ENCODE results near the gene DTL. TPM values are rescaled to one million over a fixed set of nuclear protein-coding genes. Genes with fewer than 3 reads are reported as not detected.

DTL gene
- 6.6 TPM for total RNA-seq

GRCh38 chr1:212035123-212035834 lies at the start of gene DTL, which contains the start of gene INTS7:
TSS of gene DTL (plus strand) at chr1:212035748. CDS start at chr1:212035891, 143 bp downstream.
TSS of gene INTS7 (minus strand) at chr1:212035557. CDS start at chr1:212035437, 120 bp downstream.

Small RNAs within 50 kb of the gene (small RNA-seq; reads per million reads assigned to genes)
- gene MIR3122 (ENCODE audit: low replicate concordance), result not detected
- not detected for gene RF00568 (ENCODE audit: low replicate concordance)
- not detected for gene RN7SKP98 (ENCODE audit: low replicate concordance)

Other genes with a start within 250 kb of the DTL start
- gene LPGAT1, start 205.0 kb upstream of the DTL start, total RNA-seq, result 102 TPM
- 43.5 TPM for gene INTS7, start 191 bp upstream of the DTL start, total RNA-seq
- gene PPP2R5A, start 249.7 kb downstream of the DTL start, total RNA-seq, result 24.1 TPM

Data from parietal lobe (tissue), 2 donors.